Caco-2 (cell line): Measurements from ENCODE around the gene CDX2. TPM values are rescaled to one million over a fixed set of nuclear protein-coding genes. Genes with fewer than 3 reads are reported as not detected.

ENCODE experiments used
- BruUV-seq: library from RNA; stranded (reverse); fragments of 400-500 nt; replicated peaks from 2 replicates; lab custom pipeline; 2021; lab: Mats Ljungman, UMichigan
- CTCF ChIA-PET: fragments of 300-600 bp; sonication (Branson Sonifier 250); formaldehyde crosslinking; loops from one replicate; lab custom pipeline; 2022; ENCODE audit warnings: antibody characterized with exemption; lab: Charles Lee
- POLR2A ChIA-PET: fragments of 300-600 bp; sonication (Branson Sonifier 250); formaldehyde crosslinking; loops from one replicate; lab custom pipeline; 2022; ENCODE audit warnings: antibody characterized with exemption; lab: Charles Lee
- DNase-seq, 2 experiments: peaks; one replicate each; pipeline versions ENCODE4 v3.0.0 to v3.0.0-alpha.2; 2020 to 2022
- H3K27me3 ChIP-seq: replicated peaks from 2 replicates; pipeline ENCODE4 v1.6.0; 2011; ENCODE audit warnings: low read length; ENCODE audit not compliant: control insufficient read depth, insufficient read depth
- H3K36me3 ChIP-seq: 2 replicates; pipeline ENCODE4 v1.5.1; 2011; ENCODE audit warnings: low read length; ENCODE audit not compliant: control insufficient read depth, insufficient read depth
- H3K4me1 ChIP-seq: fragments of 250-450 bp; sonication (Bioruptor Pico); 2 replicates; pipeline ENCODE4 v1.5.1; 2020; ENCODE audit warnings: mild to moderate bottlenecking
- H3K4me3 ChIP-seq: 2 replicates; pipeline ENCODE4 v1.5.1; 2011; ENCODE audit warnings: low read depth, mild to moderate bottlenecking, control low read depth, low read length
- H3K9me3 ChIP-seq: fragments of 250-450 bp; sonication (Bioruptor Pico); 2 replicates; pipeline ENCODE4 v1.5.1; 2020; ENCODE audit warnings: mild to moderate bottlenecking, moderate library complexity
- H3K27ac Mint-ChIP-seq: one replicate; pipeline ENCODE4 v1.8.0; 2022; ENCODE audit warnings: mixed read lengths; ENCODE audit not compliant: unreplicated experiment
- H3K27me3 Mint-ChIP-seq: one replicate; pipeline ENCODE4 v1.8.0; 2022; ENCODE audit warnings: mixed read lengths; ENCODE audit not compliant: insufficient read depth, unreplicated experiment
- H3K36me3 Mint-ChIP-seq: one replicate; pipeline ENCODE4 v1.8.0; 2022; ENCODE audit warnings: mild to moderate bottlenecking, mixed read lengths; ENCODE audit not compliant: insufficient read depth, unreplicated experiment
- H3K4me1 Mint-ChIP-seq: one replicate; pipeline ENCODE4 v1.8.0; 2022; ENCODE audit warnings: low read depth, mixed read lengths; ENCODE audit not compliant: unreplicated experiment
- H3K4me3 Mint-ChIP-seq: one replicate; pipeline ENCODE4 v1.8.0; 2022; ENCODE audit warnings: mild to moderate bottlenecking, moderate library complexity, mixed read lengths; ENCODE audit not compliant: unreplicated experiment
- H3K9me3 Mint-ChIP-seq: one replicate; pipeline ENCODE4 v1.8.0; 2022; ENCODE audit warnings: mixed read lengths; ENCODE audit not compliant: unreplicated experiment
- CTCF ChIP-seq, 2 experiments: fragments of 200-600 bp in 1 of 2; IDR thresholded peaks; 1 replicate in 1 of 2; 2 replicates in 1 of 2; pipeline versions ENCODE4 v1.5.1 to v1.8.0; 2011 to 2022; ENCODE audit warnings: antibody characterized with exemption in 1 of 2, control low read depth in 1 of 2, inconsistent platforms in 1 of 2, low read depth in 1 of 2, low read length in 1 of 2, mild to moderate bottlenecking in 1 of 2, moderate library complexity in 1 of 2; ENCODE audit not compliant: insufficient read depth in 1 of 2, severe bottlenecking in 1 of 2, unreplicated experiment in 1 of 2
- intact Hi-C: fragments of 100-400 bp; cut with micrococcal nuclease; formaldehyde crosslinking; loops from one replicate; pipeline ENCODE4 v1.10.0; 2022; ENCODE audit not compliant: unreplicated experiment
- total RNA-seq: library from RNA; stranded (reverse); gene quantifications from 2 replicates; pipeline ENCODE4 v1.2.3, GENCODE V29; 2022

The CDX2 gene
- total RNA-seq, 1 experiment from 2014 or later = 104 TPM

GRCh38 chr13:27918918-27919658 lies 50.0 kb downstream of the CDX2 start:
- no peaks in the 10 kb centered on the region for H3K9me3 Mint-ChIP-seq
- POLR2A ChIA-PET = interaction anchor here (0.6 kb wide), 1 partner anchor 49 kb away, joined by 4 read pairs; no protein-coding TSS in a partner anchor

GRCh38 chr13:27918041-27918917 lies 50.8 kb downstream of the CDX2 start:
- peaks cover 8% of the 10 kb centered on the region for H3K4me1 Mint-ChIP-seq
- peaks cover 7% of the 10 kb centered on the region for H3K36me3 Mint-ChIP-seq
- Histone ChIP-seq H3K36me3 (no peaks in the 10 kb centered on the region), H3K27me3 (no peaks in the 10 kb centered on the region), H3K9me3 (no peaks in the 10 kb centered on the region), H3K4me3 (peak overlapping the region; percentile 48), H3K4me1 (peaks cover 25% of the 10 kb centered on the region)
- H3K27ac Mint-ChIP-seq = no peak overlapping the region
- no peak for TF ChIP-seq CTCF (IDR thresholded peaks at IDR 0.05; ENCODE audit: insufficient read depth in 1 of 2, low read depth in 1 of 2, low read length in 1 of 2, severe bottlenecking in 1 of 2, unreplicated experiment in 1 of 2)
- intact Hi-C loops = loop anchor here (2.0 kb wide), 1 partner anchor 49 kb away; no protein-coding TSS in a partner anchor
- POLR2A ChIA-PET = no interaction called here
- no TSS peak for BruUV-seq
- DNase-seq = peak; percentile 35 to 42
- H3K9me3 Mint-ChIP-seq = no peaks in the 10 kb centered on the region
- CTCF ChIA-PET = interaction anchor here (1.1 to 1.6 kb wide), 2 partner anchors 35 to 92 kb away, joined by 5 to 6 read pairs; no protein-coding TSS in a partner anchor
- no peaks in the 10 kb centered on the region for H3K27me3 Mint-ChIP-seq
- H3K4me3 Mint-ChIP-seq = peak overlapping the region; percentile 81

More at GRCh38 chr13:27918918-27919658, 50.0 kb downstream of the CDX2 start:
- TF ChIP-seq CTCF (IDR thresholded peaks at IDR 0.05; ENCODE audit: insufficient read depth in 1 of 2, low read depth in 1 of 2, low read length in 1 of 2, severe bottlenecking in 1 of 2, unreplicated experiment in 1 of 2) = no peak
- H3K27me3 ChIP-seq = no peaks in the 10 kb centered on the region
- Mint-ChIP-seq H3K27me3 (no peaks in the 10 kb centered on the region), H3K27ac (no peak overlapping the region), H3K4me1 (peaks cover 8% of the 10 kb centered on the region), H3K36me3 (peaks cover 7% of the 10 kb centered on the region), H3K4me3 (peak overlapping the region; percentile 96)
- CTCF ChIA-PET = interaction anchor here (1.0 to 2.7 kb wide), 3 partner anchors 34 to 93 kb away, joined by 8 to 26 read pairs (median 12); no protein-coding TSS in a partner anchor
- H3K9me3 ChIP-seq = no peaks in the 10 kb centered on the region
- intact Hi-C loops = loop anchor here (2.0 kb wide), 1 partner anchor 50 kb away; no protein-coding TSS in a partner anchor
- DNase-seq = no peak
- H3K4me1 ChIP-seq = peaks cover 25% of the 10 kb centered on the region
- no peaks in the 10 kb centered on the region for H3K36me3 ChIP-seq
- no TSS peak for BruUV-seq
- no peak overlapping the region for H3K4me3 ChIP-seq
